Nephron progenitor cell (in vitro differentiated cells): ENCODE measurements around the gene NBL1.

Source experiments
- DNase-seq: peaks from one replicate; pipeline ENCODE4 v3.0.0; 2021
- H3K27ac Mint-ChIP-seq: 2 replicates; pipeline ENCODE4 v1.8.0; 2021; ENCODE audit warnings: mild to moderate bottlenecking, moderate library complexity, mixed read lengths
- H3K27me3 Mint-ChIP-seq: 2 replicates; pipeline ENCODE4 v1.8.0; 2021; ENCODE audit warnings: mild to moderate bottlenecking, low read depth, mixed read lengths; ENCODE audit not compliant: poor library complexity
- H3K36me3 Mint-ChIP-seq: 2 replicates; pipeline ENCODE4 v1.8.0; 2021; ENCODE audit warnings: low read depth, mixed read lengths
- H3K4me1 Mint-ChIP-seq: 2 replicates; pipeline ENCODE4 v1.8.0; 2021; ENCODE audit warnings: mixed read lengths
- H3K4me3 Mint-ChIP-seq: 2 replicates; pipeline ENCODE4 v1.8.0; 2021; ENCODE audit warnings: mild to moderate bottlenecking, moderate library complexity, mixed read lengths
- H3K9me3 Mint-ChIP-seq: 2 replicates; pipeline ENCODE4 v1.8.0; 2021; ENCODE audit warnings: mild to moderate bottlenecking, moderate library complexity, mixed read lengths
- TF ChIP-seq, protein P1 (sequence below): fragments of 200-600 bp; sonication (generic); IDR thresholded peaks from 2 replicates; pipeline ENCODE4 v1.5.0; 2021; ENCODE audit warnings: antibody characterized with exemption

NBL1 gene

DNA sequence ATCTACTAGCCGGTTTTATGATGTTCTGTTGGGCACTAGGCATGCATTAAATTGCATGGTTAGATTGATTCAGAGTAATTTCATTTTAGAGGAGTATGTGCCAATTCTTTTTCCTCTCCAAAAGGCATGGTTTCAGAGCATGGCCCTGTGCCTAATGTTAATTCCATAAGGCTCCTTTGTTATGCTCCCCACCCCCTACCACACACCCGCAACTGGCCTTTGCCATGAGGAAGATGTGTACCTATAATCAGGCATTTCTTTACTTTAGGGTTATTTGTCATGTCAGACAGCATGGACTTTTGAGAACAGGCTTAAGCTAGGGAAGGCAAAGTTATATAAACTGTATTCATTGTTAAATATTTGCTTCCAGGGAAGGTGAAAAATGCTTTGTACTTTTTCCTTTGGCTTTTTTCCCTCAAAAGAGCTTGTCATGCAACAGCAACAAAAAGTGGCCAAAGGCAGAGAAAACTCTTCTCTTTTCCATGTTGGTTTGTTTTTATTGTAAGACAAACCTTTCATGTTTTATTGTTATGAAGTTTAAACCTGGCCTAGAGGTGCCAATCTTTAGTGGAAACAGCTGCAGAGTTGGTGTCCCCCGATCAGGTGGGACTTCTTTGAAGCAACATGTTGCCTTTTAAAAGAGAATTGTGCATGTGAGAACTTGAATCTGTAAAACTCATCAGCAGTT is 24.3 kb upstream of the NBL1 start:
- Mint-ChIP-seq H3K9me3 (no peaks in the 10 kb centered on the region), H3K4me3 (no peak overlapping the region), H3K27ac (no peak overlapping the region), H3K4me1 (peaks cover 43% of the 10 kb centered on the region), H3K36me3 (peaks cover 26% of the 10 kb centered on the region), H3K27me3 (no peaks in the 10 kb centered on the region)
- TF ChIP-seq, protein P1, sequence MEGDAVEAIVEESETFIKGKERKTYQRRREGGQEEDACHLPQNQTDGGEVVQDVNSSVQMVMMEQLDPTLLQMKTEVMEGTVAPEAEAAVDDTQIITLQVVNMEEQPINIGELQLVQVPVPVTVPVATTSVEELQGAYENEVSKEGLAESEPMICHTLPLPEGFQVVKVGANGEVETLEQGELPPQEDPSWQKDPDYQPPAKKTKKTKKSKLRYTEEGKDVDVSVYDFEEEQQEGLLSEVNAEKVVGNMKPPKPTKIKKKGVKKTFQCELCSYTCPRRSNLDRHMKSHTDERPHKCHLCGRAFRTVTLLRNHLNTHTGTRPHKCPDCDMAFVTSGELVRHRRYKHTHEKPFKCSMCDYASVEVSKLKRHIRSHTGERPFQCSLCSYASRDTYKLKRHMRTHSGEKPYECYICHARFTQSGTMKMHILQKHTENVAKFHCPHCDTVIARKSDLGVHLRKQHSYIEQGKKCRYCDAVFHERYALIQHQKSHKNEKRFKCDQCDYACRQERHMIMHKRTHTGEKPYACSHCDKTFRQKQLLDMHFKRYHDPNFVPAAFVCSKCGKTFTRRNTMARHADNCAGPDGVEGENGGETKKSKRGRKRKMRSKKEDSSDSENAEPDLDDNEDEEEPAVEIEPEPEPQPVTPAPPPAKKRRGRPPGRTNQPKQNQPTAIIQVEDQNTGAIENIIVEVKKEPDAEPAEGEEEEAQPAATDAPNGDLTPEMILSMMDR = no peak
- no peak for DNase-seq

DNA sequence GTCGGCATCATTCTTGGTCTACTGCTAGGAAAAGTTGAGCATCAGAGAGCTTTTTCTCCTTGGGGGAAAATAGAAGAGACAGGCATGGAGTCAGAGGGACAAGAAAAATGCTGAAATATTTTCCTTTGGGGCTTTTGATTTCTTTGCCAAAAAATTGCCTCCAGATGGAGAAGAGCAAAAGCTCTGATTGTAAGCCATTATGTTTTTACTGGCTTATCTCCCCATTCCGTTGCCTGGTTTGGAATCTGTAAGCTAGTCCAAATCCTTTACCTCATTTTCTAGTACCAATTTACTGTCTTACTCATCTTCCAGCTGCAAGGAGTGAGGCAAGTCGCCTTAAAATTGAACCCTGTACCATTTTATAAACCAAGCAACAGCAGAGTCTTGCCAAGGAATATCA is 23.3 kb upstream of the NBL1 start:
- Mint-ChIP-seq H3K36me3 (peaks cover 26% of the 10 kb centered on the region), H3K27ac (peak overlapping the region; percentile 21), H3K4me1 (peaks cover 34% of the 10 kb centered on the region), H3K4me3 (no peak overlapping the region), H3K27me3 (no peaks in the 10 kb centered on the region), H3K9me3 (no peaks in the 10 kb centered on the region)
- TF ChIP-seq, protein P1 = no peak
- DNase-seq = no peak

DNA sequence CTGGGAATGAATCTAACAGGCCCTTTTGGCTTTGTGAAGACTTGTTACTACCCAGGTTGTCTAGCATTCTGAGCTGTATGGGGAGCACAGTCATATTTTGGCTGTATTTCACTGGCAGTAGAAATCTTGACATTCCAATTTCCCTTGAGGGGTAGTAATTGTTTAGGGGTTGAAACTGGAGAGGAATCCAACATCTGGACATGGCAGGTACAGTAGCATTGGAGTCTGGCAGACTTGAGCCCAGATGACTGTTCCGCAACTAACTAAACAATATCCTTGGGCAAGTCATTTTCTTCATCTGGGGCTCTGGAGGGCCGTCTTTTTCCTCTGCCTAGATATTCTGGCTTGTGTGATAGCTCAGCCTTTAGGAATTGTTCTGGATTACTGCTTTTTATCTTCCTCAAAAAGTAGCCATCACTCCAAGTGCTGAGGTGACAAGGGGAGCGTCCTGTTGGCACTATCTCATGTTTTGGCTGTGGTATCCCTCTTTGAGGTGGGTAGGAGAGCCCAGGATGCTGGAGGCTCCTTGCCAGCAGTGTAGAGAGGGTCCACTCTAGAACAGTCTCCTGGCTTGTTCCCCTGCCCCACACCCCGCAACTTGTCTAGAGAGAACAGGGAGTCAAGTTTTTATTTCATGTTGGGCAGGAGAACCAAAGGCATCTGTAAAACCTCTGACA is 22.7 kb upstream of the NBL1 start:
- no peak overlapping the region for H3K27ac Mint-ChIP-seq
- H3K27me3 Mint-ChIP-seq = no peaks in the 10 kb centered on the region
- H3K4me1 Mint-ChIP-seq = peaks cover 28% of the 10 kb centered on the region
- H3K9me3 Mint-ChIP-seq = no peaks in the 10 kb centered on the region
- DNase-seq = no peak
- H3K36me3 Mint-ChIP-seq = peaks cover 31% of the 10 kb centered on the region
- TF ChIP-seq, protein P1 = no peak
- no peak overlapping the region for H3K4me3 Mint-ChIP-seq

DNA sequence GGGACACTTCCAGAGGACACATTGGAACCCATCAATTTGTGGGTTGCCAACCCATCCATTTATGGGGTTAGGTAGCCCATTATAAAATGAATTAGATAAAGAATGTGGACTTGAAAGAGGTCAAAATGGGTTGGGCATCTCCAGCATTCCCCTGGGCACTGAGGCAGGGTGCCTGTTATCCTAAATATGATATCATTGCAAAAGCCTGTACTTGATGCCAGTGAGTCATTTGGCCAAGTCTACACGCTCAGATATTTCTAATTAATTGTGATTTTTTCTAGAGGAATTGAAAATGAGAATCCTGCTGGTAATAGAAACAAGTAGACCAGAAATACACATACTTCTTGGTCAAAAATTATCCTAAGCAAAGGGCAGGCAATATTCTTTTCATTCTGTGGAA is 21.9 kb upstream of the NBL1 start:
- TF ChIP-seq, protein P1 = no peak
- no peaks in the 10 kb centered on the region for H3K9me3 Mint-ChIP-seq
- no peak overlapping the region for H3K4me3 Mint-ChIP-seq
- H3K27ac Mint-ChIP-seq = peak overlapping the region; percentile 13
- H3K4me1 Mint-ChIP-seq = peaks cover 20% of the 10 kb centered on the region
- H3K27me3 Mint-ChIP-seq = no peaks in the 10 kb centered on the region
- H3K36me3 Mint-ChIP-seq = peaks cover 38% of the 10 kb centered on the region
- DNase-seq = no peak

DNA sequence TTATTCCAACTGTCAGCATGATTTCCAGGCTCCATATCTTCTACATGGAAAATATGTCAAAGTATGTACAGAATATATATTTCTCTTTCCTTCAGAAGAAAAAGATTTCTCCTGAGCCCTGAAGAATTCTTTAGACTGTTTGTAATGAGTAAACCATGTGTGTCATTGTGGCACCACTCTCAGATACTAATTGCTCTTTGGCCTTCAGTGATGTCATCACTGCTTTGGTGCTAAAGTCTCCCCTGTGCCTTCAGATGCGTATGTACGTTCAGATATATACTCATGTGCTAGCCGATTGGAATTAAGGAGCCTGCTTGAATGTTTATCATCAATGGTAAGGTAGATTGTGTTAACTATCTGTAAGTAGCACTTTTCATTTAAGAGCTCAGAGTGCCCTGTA is 20.6 kb upstream of the NBL1 start:
- H3K36me3 Mint-ChIP-seq = peaks cover 47% of the 10 kb centered on the region
- H3K4me3 Mint-ChIP-seq = no peak overlapping the region
- no peaks in the 10 kb centered on the region for H3K9me3 Mint-ChIP-seq
- TF ChIP-seq, protein P1 = no peak
- H3K4me1 Mint-ChIP-seq = peaks cover 15% of the 10 kb centered on the region
- no peak overlapping the region for H3K27ac Mint-ChIP-seq
- DNase-seq = no peak
- no peaks in the 10 kb centered on the region for H3K27me3 Mint-ChIP-seq
